SU-DHL-6 (cell line): ENCODE results near the gene PCIF1.

ENCODE experiments used
- CTCF ChIP-seq: fragments of 200-600 bp; sonication (generic); IDR thresholded peaks from one replicate; pipeline ENCODE4 v1.5.1; 2017; ENCODE audit warnings: antibody characterized with exemption, mild to moderate bottlenecking, low read length, moderate library complexity; ENCODE audit not compliant: insufficient read depth, poor library complexity, severe bottlenecking
- EZH2phosphoT487 ChIP-seq: fragments of 200-600 bp; sonication (generic), shearing (Covaris generic); conservative IDR thresholded peaks from 2 replicates; pipeline ENCODE4 v1.6.1; 2018; ENCODE audit warnings: mild to moderate bottlenecking, antibody characterized with exemption, low read length, moderate library complexity, mixed read lengths

GRCh38 chr20:45908084-45908483, 26.4 kb upstream of the PCIF1 start:
- TF ChIP-seq CTCF (no peak), EZH2phosphoT487 (no peak)
